ENCODE results near the gene CFL1. TPM values are rescaled to one million over a fixed set of nuclear protein-coding genes. Genes with fewer than 3 reads are reported as not detected.

CFL1 gene
- total and polyA plus RNA-seq, 2 of the 8 experiments (the other 6 are each of a cell fraction or from before 2014, with no cell fraction given), result 1,252 to 1,365 TPM

- peak in 2 of 3 experiments; percentile 80 to 84; a peak in 3 of 4 replicates for TF ChIP-seq CTCF (IDR thresholded peaks at IDR 0.05; ENCODE audit: control extremely low read depth in 1 of 3, insufficient read depth in 1 of 3, low read depth in 1 of 3, low read length in 3 of 3)
- no peak for TF ChIP-seq RNF2 (IDR thresholded peaks at IDR 0.05; ENCODE audit: borderline replicate concordance, low read depth, low read length, missing control alignments, poor library complexity, severe bottlenecking)
- TF ChIP-seq SIRT6 (IDR thresholded peaks at IDR 0.05; ENCODE audit: low read length), result no peak
- no peak for TF ChIP-seq JUN (IDR thresholded peaks at IDR 0.05; ENCODE audit: low read depth, low read length)
- no peak for TF ChIP-seq MAFK (IDR thresholded peaks at IDR 0.05; ENCODE audit: low read depth, low read length)
- no peak for TF ChIP-seq KDM1A (IDR thresholded peaks at IDR 0.05; ENCODE audit: borderline replicate concordance, low read length)
- TF ChIP-seq SIN3A (conservative IDR thresholded peaks at IDR 0.05 in 1 of 2, IDR thresholded peaks at IDR 0.05 in 1 of 2; ENCODE audit: low read depth in 1 of 2, low read length in 2 of 2), result peak; percentile 65 to 78; a peak in 2 of 4 replicates
- TF ChIP-seq MAX (IDR thresholded peaks at IDR 0.05), result peak; percentile 69; the same call in 1 of the 2 replicates
- peak; percentile 72 for TF ChIP-seq POLR2AphosphoS5 (IDR thresholded peaks at IDR 0.05; ENCODE audit: low read depth, low read length)
- no peak for TF ChIP-seq SUZ12 (IDR thresholded peaks at IDR 0.05; ENCODE audit: low read length)
- peak; percentile 64 for TF ChIP-seq SRF (IDR thresholded peaks at IDR 0.05; ENCODE audit: low read depth, low read length)
- peak; percentile 88 for TF ChIP-seq EGR1 (IDR thresholded peaks at IDR 0.05; ENCODE audit: borderline replicate concordance, low read depth, low read length)
- TF ChIP-seq CHD1 (IDR thresholded peaks at IDR 0.05; ENCODE audit: low read depth, low read length), result no peak
- no peak for TF ChIP-seq NANOG (IDR thresholded peaks at IDR 0.05; ENCODE audit: insufficient read depth, low read depth, low read length, poor library complexity, severe bottlenecking)
- TF ChIP-seq CTBP2 (IDR thresholded peaks at IDR 0.05; ENCODE audit: borderline replicate concordance, insufficient read depth, insufficient read length, low read length), result no peak
- peak; percentile 34; the same call in 1 of the 2 replicates for TF ChIP-seq GTF2F1 (IDR thresholded peaks at IDR 0.05; ENCODE audit: borderline replicate concordance, low read depth, low read length)
- TF ChIP-seq TAF1 (IDR thresholded peaks at IDR 0.05; ENCODE audit: low read depth, low read length), result peak; percentile 77
These were observed 30.3 kb upstream of the CFL1 start, which contains the start of gene FIBP (continued) for GRCh38 chr11:65888163-65888814.

All from H1 (cell line).